HEK293T (cell line): Measurements from ENCODE around the gene RASL10A.

ENCODE experiments used
- ARNT ChIP-seq: fragments of 450-650 bp; IDR thresholded peaks from 2 replicates; pipeline ENCODE4 v1.6.1; 2017; ENCODE audit warnings: mild to moderate bottlenecking
- BHLHE40 ChIP-seq: fragments of 450-650 bp; IDR thresholded peaks from 2 replicates; pipeline ENCODE4 v1.6.1; 2016; ENCODE audit warnings: mild to moderate bottlenecking, moderate library complexity, borderline replicate concordance
- CTBP1 ChIP-seq: fragments of 450-650 bp; IDR thresholded peaks from 2 replicates; pipeline ENCODE4 v1.6.1; 2016; ENCODE audit warnings: borderline replicate concordance
- FOXA1 ChIP-seq: fragments of 450-650 bp; IDR thresholded peaks from 2 replicates; pipeline ENCODE4 v1.6.1; 2016; ENCODE audit warnings: mild to moderate bottlenecking
- FOXK2 ChIP-seq: fragments of 450-650 bp; IDR thresholded peaks from 2 replicates; pipeline ENCODE4 v1.6.1; 2016; ENCODE audit warnings: mild to moderate bottlenecking
- FOXM1 ChIP-seq: fragments of 450-650 bp; IDR thresholded peaks from 2 replicates; pipeline ENCODE4 v1.6.1; 2017; ENCODE audit warnings: mild to moderate bottlenecking, borderline replicate concordance
- HDGF ChIP-seq: fragments of 450-650 bp; IDR thresholded peaks from 2 replicates; pipeline ENCODE4 v1.6.1; 2017; ENCODE audit warnings: antibody characterized with exemption, borderline replicate concordance
- LEF1 ChIP-seq: fragments of 450-650 bp; IDR thresholded peaks from 2 replicates; pipeline ENCODE4 v1.6.1; 2017; ENCODE audit warnings: mild to moderate bottlenecking, borderline replicate concordance
- NFRKB ChIP-seq: fragments of 450-650 bp; IDR thresholded peaks from 2 replicates; pipeline ENCODE4 v1.6.1; 2016; ENCODE audit warnings: mild to moderate bottlenecking, moderate library complexity
- SP1 ChIP-seq: fragments of 450-650 bp; IDR thresholded peaks from 2 replicates; pipeline ENCODE4 v1.6.1; 2017
- ZNF384 ChIP-seq: fragments of 450-650 bp; IDR thresholded peaks from 2 replicates; pipeline ENCODE4 v1.6.1; 2016

GRCh38 chr22:29320546-29320945 is 5.0 kb upstream of the RASL10A start:
- TF ChIP-seq SP1: no peak
- TF ChIP-seq FOXM1: no peak
- TF ChIP-seq NFRKB: no peak
- TF ChIP-seq ARNT: no peak
- TF ChIP-seq FOXA1: no peak
- no peak for TF ChIP-seq ZNF384
- no peak for TF ChIP-seq CTBP1
- no peak for TF ChIP-seq LEF1
- no peak for TF ChIP-seq FOXK2
- TF ChIP-seq HDGF: no peak
- TF ChIP-seq BHLHE40: no peak
